Gastroesophageal sphincter (tissue), 3 donors: ENCODE results near the gene DHH.

ENCODE experiments used
- EP300 ChIP-seq: sonication (generic); formaldehyde crosslinking; IDR thresholded peaks from one replicate; pipeline ENCODE4 v1.6.1; 2017; ENCODE audit warnings: antibody characterized with exemption, mild to moderate bottlenecking
- POLR2A ChIP-seq, 2 donors: fragments of 450-650 bp; IDR thresholded peaks; one replicate each; pipeline ENCODE4 v1.6.1; 2017; ENCODE audit warnings: antibody characterized with exemption in 2 of 2, mild to moderate bottlenecking in 2 of 2, moderate library complexity in 1 of 2
- POLR2AphosphoS5 ChIP-seq: sonication (generic); formaldehyde crosslinking; IDR thresholded peaks from one replicate; pipeline ENCODE4 v1.6.1; 2017; ENCODE audit warnings: antibody characterized with exemption
- TF ChIP-seq, protein P1 (sequence below), 4 experiments: fragments of 200-600 bp in 2 of 4; fragments of 450-650 bp in 2 of 4; sonication (generic) in 1 of 4; IDR thresholded peaks; one replicate each; pipeline ENCODE4 v1.5.1; 2017 to 2019; ENCODE audit warnings: antibody characterized with exemption in 4 of 4, mild to moderate bottlenecking in 2 of 4, moderate library complexity in 2 of 4

DNA sequence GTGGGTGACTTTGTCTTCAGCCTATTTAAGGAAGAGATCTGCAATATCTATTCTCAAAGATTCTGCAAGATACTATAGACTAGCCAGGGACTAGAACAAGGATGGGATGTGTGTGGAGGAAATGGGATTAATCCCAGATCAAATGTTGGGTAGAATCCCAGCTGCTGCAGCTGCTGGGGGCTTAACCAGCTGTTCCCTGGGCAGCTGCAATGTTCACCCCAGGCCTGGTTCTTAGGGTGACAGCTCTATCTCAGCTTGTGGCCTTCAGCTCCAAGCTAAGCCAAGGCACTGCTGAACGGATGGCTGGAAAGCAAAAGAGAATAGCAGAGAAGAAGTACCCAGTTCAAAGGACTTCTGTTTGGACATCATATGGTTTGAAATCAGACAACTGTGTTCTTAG is 14.8 kb downstream of the DHH start:
- TF ChIP-seq, protein P1, sequence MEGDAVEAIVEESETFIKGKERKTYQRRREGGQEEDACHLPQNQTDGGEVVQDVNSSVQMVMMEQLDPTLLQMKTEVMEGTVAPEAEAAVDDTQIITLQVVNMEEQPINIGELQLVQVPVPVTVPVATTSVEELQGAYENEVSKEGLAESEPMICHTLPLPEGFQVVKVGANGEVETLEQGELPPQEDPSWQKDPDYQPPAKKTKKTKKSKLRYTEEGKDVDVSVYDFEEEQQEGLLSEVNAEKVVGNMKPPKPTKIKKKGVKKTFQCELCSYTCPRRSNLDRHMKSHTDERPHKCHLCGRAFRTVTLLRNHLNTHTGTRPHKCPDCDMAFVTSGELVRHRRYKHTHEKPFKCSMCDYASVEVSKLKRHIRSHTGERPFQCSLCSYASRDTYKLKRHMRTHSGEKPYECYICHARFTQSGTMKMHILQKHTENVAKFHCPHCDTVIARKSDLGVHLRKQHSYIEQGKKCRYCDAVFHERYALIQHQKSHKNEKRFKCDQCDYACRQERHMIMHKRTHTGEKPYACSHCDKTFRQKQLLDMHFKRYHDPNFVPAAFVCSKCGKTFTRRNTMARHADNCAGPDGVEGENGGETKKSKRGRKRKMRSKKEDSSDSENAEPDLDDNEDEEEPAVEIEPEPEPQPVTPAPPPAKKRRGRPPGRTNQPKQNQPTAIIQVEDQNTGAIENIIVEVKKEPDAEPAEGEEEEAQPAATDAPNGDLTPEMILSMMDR (IDR thresholded peaks at IDR 0.05) = no peak
- TF ChIP-seq POLR2A (IDR thresholded peaks at IDR 0.05) = no peak
- TF ChIP-seq EP300 = no peak
- TF ChIP-seq POLR2AphosphoS5 = no peak
